Trophoblast cell (in vitro differentiated cells and primary cell): ENCODE results near the gene SLC10A1.

Experiments
- DNase-seq, 2 donors: peaks; one replicate each; pipeline ENCODE4 v3.0.0-alpha.2; 2016
- H2AFZ ChIP-seq: 2 replicates; pipeline ENCODE4 v1.6.1; 2013; ENCODE audit warnings: low read length, moderate library complexity, mild to moderate bottlenecking; ENCODE audit not compliant: insufficient read depth, poor library complexity
- H2AK5ac ChIP-seq: 2 replicates; pipeline ENCODE4 v1.6.1; 2013; ENCODE audit warnings: mild to moderate bottlenecking, low read length
- H2BK120ac ChIP-seq: 2 replicates; pipeline ENCODE4 v1.6.1; 2013; ENCODE audit warnings: low read length, mild to moderate bottlenecking, moderate library complexity; ENCODE audit not compliant: insufficient read depth, poor library complexity
- H2BK12ac ChIP-seq: 2 replicates; pipeline ENCODE4 v1.6.1; 2013; ENCODE audit warnings: mild to moderate bottlenecking, low read length, moderate library complexity
- H2BK5ac ChIP-seq: 2 replicates; pipeline ENCODE4 v1.6.1; 2013; ENCODE audit warnings: low read length, low read depth, moderate library complexity, mild to moderate bottlenecking; ENCODE audit not compliant: poor library complexity
- H3K14ac ChIP-seq: 2 replicates; pipeline ENCODE4 v1.6.1; 2013; ENCODE audit warnings: mild to moderate bottlenecking, low read length
- H3K18ac ChIP-seq: 2 replicates; pipeline ENCODE4 v1.6.1; 2013; ENCODE audit warnings: mild to moderate bottlenecking, low read length
- H3K23ac ChIP-seq: 2 replicates; pipeline ENCODE4 v1.6.1; 2013; ENCODE audit warnings: low read length
- H3K27ac ChIP-seq: 2 replicates; pipeline ENCODE4 v1.5.1; 2013; ENCODE audit warnings: low read depth, mild to moderate bottlenecking, inconsistent platforms, low read length, moderate library complexity
- H3K27me3 ChIP-seq: 2 replicates; pipeline ENCODE4 v1.6.1; 2013; ENCODE audit warnings: inconsistent platforms, mild to moderate bottlenecking, low read length, moderate library complexity; ENCODE audit not compliant: insufficient read depth
- H3K36me3 ChIP-seq, 2 experiments: 1 replicate in 1 of 2; 2 replicates in 1 of 2; pipeline ENCODE4 v1.6.1; 2013; ENCODE audit warnings: low read length in 2 of 2, mild to moderate bottlenecking in 2 of 2, moderate library complexity in 1 of 2; ENCODE audit not compliant: insufficient read depth in 2 of 2, control insufficient read depth in 1 of 2
- H3K4ac ChIP-seq: 2 replicates; pipeline ENCODE4 v1.6.1; 2013; ENCODE audit warnings: low read depth, mild to moderate bottlenecking, low read length, moderate library complexity
- H3K4me1 ChIP-seq, 2 experiments: 1 replicate in 1 of 2; 2 replicates in 1 of 2; pipeline ENCODE4 v1.6.1; 2013; ENCODE audit warnings: low read length in 2 of 2, mild to moderate bottlenecking in 2 of 2, moderate library complexity in 1 of 2; ENCODE audit not compliant: insufficient read depth in 2 of 2, control insufficient read depth in 1 of 2
- H3K4me2 ChIP-seq: 2 replicates; pipeline ENCODE4 v1.6.1; 2013; ENCODE audit warnings: inconsistent platforms, mild to moderate bottlenecking, low read length, moderate library complexity
- H3K4me3 ChIP-seq: 2 replicates; pipeline ENCODE4 v1.5.1; 2013; ENCODE audit warnings: mild to moderate bottlenecking, low read depth, low read length, inconsistent platforms
- H3K79me1 ChIP-seq: one replicate; pipeline ENCODE4 v1.6.1; 2013; ENCODE audit warnings: low read length
- H3K79me2 ChIP-seq: 2 replicates; pipeline ENCODE4 v1.6.1; 2013; ENCODE audit warnings: low read length, mild to moderate bottlenecking; ENCODE audit not compliant: control insufficient read depth, insufficient read depth, poor library complexity
- H3K9ac ChIP-seq: 2 replicates; pipeline ENCODE4 v1.6.1; 2013; ENCODE audit warnings: mild to moderate bottlenecking, low read length
- H3K9me3 ChIP-seq: 2 replicates; pipeline ENCODE4 v1.6.1; 2013; ENCODE audit warnings: low read depth, mild to moderate bottlenecking, control low read depth, inconsistent platforms, low read length; ENCODE audit not compliant: insufficient read depth
- H4K12ac ChIP-seq: 2 replicates; pipeline ENCODE4 v1.6.1; 2013; ENCODE audit warnings: low read depth, mild to moderate bottlenecking, low read length, moderate library complexity
- H4K8ac ChIP-seq: 2 replicates; pipeline ENCODE4 v1.6.1; 2013; ENCODE audit warnings: low read depth, mild to moderate bottlenecking, low read length, moderate library complexity
- H4K91ac ChIP-seq: one replicate; pipeline ENCODE4 v1.6.1; 2013; ENCODE audit warnings: low read depth, mild to moderate bottlenecking, low read length, moderate library complexity
- WGBS: extraction: QIAGEN DNeasy Blood & Tissue Kit; methylation state at CpG from one replicate; pipeline ENCODE4 v1.1.7; 2013; ENCODE audit warnings: missing lambda C conversion rate; ENCODE audit not compliant: insufficient read length, insufficient coverage; ENCODE audit errors: extremely low coverage; 5-methylcytosine and 5-hydroxymethylcytosine counted together

Gene SLC10A1

GRCh38 chr14:69804902-69805301 lies 7.9 kb upstream of the SLC10A1 start:
- no peak overlapping the region for H3K4me2 ChIP-seq
- H2BK120ac ChIP-seq: no peak overlapping the region
- no peaks in the 10 kb centered on the region for H3K79me1 ChIP-seq
- H2BK12ac ChIP-seq: no peak overlapping the region
- H3K36me3 ChIP-seq: no peaks in the 10 kb centered on the region
- H4K8ac ChIP-seq: no peak overlapping the region
- no peak overlapping the region for H4K91ac ChIP-seq
- H3K27me3 ChIP-seq: no peaks in the 10 kb centered on the region
- H3K79me2 ChIP-seq: no peaks in the 10 kb centered on the region
- H3K14ac ChIP-seq: no peak overlapping the region
- no peak overlapping the region for H3K27ac ChIP-seq
- no peak overlapping the region for H2AFZ ChIP-seq
- no peak overlapping the region for H3K4ac ChIP-seq
- H3K18ac ChIP-seq: no peak overlapping the region
- no peaks in the 10 kb centered on the region for H3K4me1 ChIP-seq
- H3K4me3 ChIP-seq: no peak overlapping the region
- no peak for DNase-seq
- no peak overlapping the region for H2AK5ac ChIP-seq
- H3K9me3 ChIP-seq: no peaks in the 10 kb centered on the region
- no peak overlapping the region for H2BK5ac ChIP-seq
- no CpG with 5 or more reads among the region's 2 CpGs for WGBS
- no peak overlapping the region for H3K23ac ChIP-seq
- H4K12ac ChIP-seq: no peak overlapping the region
- H3K9ac ChIP-seq: no peak overlapping the region

DNA sequence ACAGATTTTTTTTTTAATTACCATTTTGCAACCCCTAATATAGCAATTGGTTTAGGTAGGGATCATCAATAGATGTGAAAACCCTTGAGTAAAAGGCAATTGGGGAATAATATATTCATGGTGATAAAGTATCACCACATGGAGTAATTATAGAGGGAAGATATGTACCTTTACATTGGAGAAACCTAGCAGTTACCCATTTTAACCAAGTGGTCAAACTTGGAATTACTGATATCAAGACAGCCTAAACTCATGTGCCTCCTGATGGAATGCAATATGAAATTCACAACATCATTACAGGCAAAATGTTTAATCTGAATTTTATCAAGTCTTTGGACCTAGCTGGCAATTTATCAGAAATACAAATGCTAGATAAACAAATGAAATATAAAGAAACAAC lies 6.7 kb upstream of the SLC10A1 start:
- H2AK5ac ChIP-seq: no peak overlapping the region
- no peaks in the 10 kb centered on the region for H3K9me3 ChIP-seq
- peak in 1 of 2 donors; percentile 28 for DNase-seq
- H3K79me2 ChIP-seq: no peaks in the 10 kb centered on the region
- H2BK5ac ChIP-seq: no peak overlapping the region
- H3K4me1 ChIP-seq: no peaks in the 10 kb centered on the region
- H3K18ac ChIP-seq: no peak overlapping the region
- no peak overlapping the region for H3K4ac ChIP-seq
- no peak overlapping the region for H4K12ac ChIP-seq
- no peak overlapping the region for H4K91ac ChIP-seq
- H3K79me1 ChIP-seq: no peaks in the 10 kb centered on the region
- H3K9ac ChIP-seq: no peak overlapping the region
- H2BK120ac ChIP-seq: no peak overlapping the region
- no peak overlapping the region for H3K14ac ChIP-seq
- no peak overlapping the region for H3K23ac ChIP-seq
- no peak overlapping the region for H2BK12ac ChIP-seq
- no peak overlapping the region for H3K27ac ChIP-seq
- no peak overlapping the region for H3K4me3 ChIP-seq
- no peak overlapping the region for H2AFZ ChIP-seq
- H3K27me3 ChIP-seq: no peaks in the 10 kb centered on the region
- no peak overlapping the region for H4K8ac ChIP-seq
- H3K36me3 ChIP-seq: no peaks in the 10 kb centered on the region
- no peak overlapping the region for H3K4me2 ChIP-seq

DNA sequence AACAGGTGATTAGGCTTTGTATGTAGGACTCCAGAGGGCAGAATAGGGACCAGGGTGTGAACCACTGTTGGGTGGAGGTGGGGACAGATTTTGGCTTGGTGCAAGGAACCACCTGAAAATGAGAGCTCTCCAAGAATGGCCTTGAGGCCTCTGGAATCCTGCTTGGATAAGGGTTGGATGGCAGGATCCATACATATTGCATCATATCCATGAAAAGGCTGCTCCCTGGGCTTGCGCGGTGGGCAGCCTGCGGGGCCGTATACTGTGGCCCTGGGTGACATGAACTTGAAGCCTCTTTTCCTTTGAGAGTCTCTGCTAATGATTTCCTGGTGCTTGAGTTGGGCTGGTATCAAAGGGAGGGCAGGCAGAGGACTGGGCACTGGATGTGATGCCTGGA lies 1.3 kb upstream of the SLC10A1 start:
- peaks cover 2% of the 10 kb centered on the region for H3K9me3 ChIP-seq
- H3K27ac ChIP-seq: no peak overlapping the region
- no peak overlapping the region for H2BK120ac ChIP-seq
- H2BK5ac ChIP-seq: no peak overlapping the region
- H3K4me2 ChIP-seq: no peak overlapping the region
- H3K4me1 ChIP-seq: no peaks in the 10 kb centered on the region
- no peak overlapping the region for H4K8ac ChIP-seq
- H3K36me3 ChIP-seq: no peaks in the 10 kb centered on the region
- WGBS: no CpG with 5 or more reads among the region's 4 CpGs
- H3K14ac ChIP-seq: no peak overlapping the region
- H3K27me3 ChIP-seq: no peaks in the 10 kb centered on the region
- no peak overlapping the region for H3K9ac ChIP-seq
- H2AFZ ChIP-seq: no peak overlapping the region
- H3K79me2 ChIP-seq: no peaks in the 10 kb centered on the region
- H3K4me3 ChIP-seq: no peak overlapping the region
- no peak overlapping the region for H4K91ac ChIP-seq
- H3K4ac ChIP-seq: no peak overlapping the region
- H3K23ac ChIP-seq: no peak overlapping the region
- no peaks in the 10 kb centered on the region for H3K79me1 ChIP-seq
- H3K18ac ChIP-seq: no peak overlapping the region
- no peak overlapping the region for H4K12ac ChIP-seq
- no peak for DNase-seq
- H2AK5ac ChIP-seq: no peak overlapping the region
- H2BK12ac ChIP-seq: no peak overlapping the region

DNA sequence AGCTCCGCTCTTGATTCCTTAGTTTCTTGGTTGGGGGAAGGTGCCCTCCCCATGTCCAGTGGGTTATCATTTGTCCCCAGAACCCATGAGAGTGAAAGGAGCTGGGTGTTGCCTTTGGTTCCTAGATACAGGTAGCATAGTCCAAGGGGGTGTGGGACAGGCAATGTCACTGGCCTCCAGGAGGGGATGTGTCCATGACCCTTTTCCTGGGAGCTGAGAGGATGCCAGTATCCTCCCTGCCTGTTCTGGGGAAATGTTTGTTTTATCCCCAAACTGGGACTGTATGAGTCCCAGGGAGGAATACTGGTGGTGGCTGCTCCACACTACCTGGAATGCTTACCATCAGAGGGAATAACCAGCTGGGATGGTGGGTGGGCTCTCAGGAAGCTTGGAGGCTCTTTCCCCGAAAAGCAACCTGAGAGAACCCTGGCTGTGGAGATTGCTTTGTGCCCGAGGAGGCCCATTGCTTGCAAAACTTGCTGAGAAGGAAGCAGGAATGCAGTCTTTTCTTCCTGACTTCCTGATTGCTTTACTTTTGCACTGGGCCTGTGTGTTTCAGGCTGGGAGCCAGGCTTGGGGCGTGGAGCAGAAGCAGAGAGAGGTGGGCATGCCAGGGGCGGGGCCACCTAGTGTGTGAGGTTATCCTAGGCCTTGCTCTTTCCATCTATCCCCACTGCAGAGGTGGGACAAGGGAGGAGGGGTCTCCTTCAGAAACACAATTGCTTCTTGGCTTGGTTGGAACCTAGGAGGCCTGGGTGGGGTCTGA lies 715 bp upstream of the SLC10A1 start:
- no peaks in the 10 kb centered on the region for H3K79me2 ChIP-seq
- H3K4me2 ChIP-seq: no peak overlapping the region
- peaks cover 2% of the 10 kb centered on the region for H3K9me3 ChIP-seq
- no peaks in the 10 kb centered on the region for H3K79me1 ChIP-seq
- no peak overlapping the region for H4K8ac ChIP-seq
- H3K18ac ChIP-seq: no peak overlapping the region
- H3K27me3 ChIP-seq: no peaks in the 10 kb centered on the region
- H3K14ac ChIP-seq: no peak overlapping the region
- H2AFZ ChIP-seq: no peak overlapping the region
- no peak overlapping the region for H3K9ac ChIP-seq
- H3K27ac ChIP-seq: no peak overlapping the region
- no peak overlapping the region for H3K4me3 ChIP-seq
- no peak overlapping the region for H2BK120ac ChIP-seq
- H3K4ac ChIP-seq: no peak overlapping the region
- H4K12ac ChIP-seq: no peak overlapping the region
- H3K23ac ChIP-seq: no peak overlapping the region
- no peaks in the 10 kb centered on the region for H3K36me3 ChIP-seq
- DNase-seq: no peak
- no peak overlapping the region for H2AK5ac ChIP-seq
- H3K4me1 ChIP-seq: no peaks in the 10 kb centered on the region
- no CpG with 5 or more reads among the region's 5 CpGs for WGBS
- no peak overlapping the region for H2BK5ac ChIP-seq
- no peak overlapping the region for H4K91ac ChIP-seq
- no peak overlapping the region for H2BK12ac ChIP-seq
